A673 (cell line): Measurements from ENCODE around the gene SLX4IP.

ENCODE experiments used
- CTCF ChIP-seq: fragments of 300-800, 200-600 bp; sonication (generic); conservative IDR thresholded peaks from 2 replicates; pipeline ENCODE4 v1.5.1; 2017; ENCODE audit warnings: low read depth, mild to moderate bottlenecking, antibody characterized with exemption, low read length, moderate library complexity, mixed read lengths
- EZH2 ChIP-seq: fragments of 200-600 bp; sonication (generic); IDR thresholded peaks from 2 replicates; pipeline ENCODE4 v1.6.1; 2017; ENCODE audit warnings: borderline replicate concordance, low read depth, mild to moderate bottlenecking, mixed read lengths, antibody characterized with exemption, low read length; ENCODE audit not compliant: poor library complexity, severe bottlenecking

- TF ChIP-seq CTCF (no peak), EZH2 (no peak)
These were observed 119.2 kb downstream of the SLX4IP start for GRCh38 chr20:10554285-10554684.
